Left lung (tissue), 10 donors: ENCODE measurements around the gene FAIM2. TPM values are rescaled to one million over a fixed set of nuclear protein-coding genes. Genes with fewer than 3 reads are reported as not detected.

Experiments used
- ATAC-seq: fragments of 200-7000 bp; cut with Tn5 transposase; one replicate; pipeline ENCODE4 v1.9.1; 2020; ENCODE audit warnings: moderate library complexity
- DNase-seq, 4 donors: peaks; one replicate each; pipeline ENCODE4 v3.0.0-alpha.2; 2013 to 2020
- H3K27ac ChIP-seq, 2 donors: fragments of 200-600 bp; sonication (generic) in 1 of 2; one replicate each; pipeline versions ENCODE4 v1.5.0 to v1.8.0; 2020 to 2021
- H3K27me3 ChIP-seq, 2 donors: fragments of 200-600 bp; sonication (generic) in 1 of 2; one replicate each; pipeline versions ENCODE4 v1.5.0 to v1.8.0; 2020 to 2021
- H3K36me3 ChIP-seq, 2 donors: fragments of 200-600 bp; sonication (generic) in 1 of 2; one replicate each; pipeline versions ENCODE4 v1.5.0 to v1.8.0; 2020 to 2021
- H3K4me1 ChIP-seq, 2 donors: fragments of 200-600 bp; one replicate each; pipeline ENCODE4 v1.8.0; 2021
- H3K4me3 ChIP-seq, 2 donors: fragments of 200-600 bp; sonication (generic) in 1 of 2; one replicate each; pipeline versions ENCODE4 v1.5.0 to v1.8.0; 2020 to 2021; ENCODE audit warnings: mild to moderate bottlenecking in 1 of 2
- H3K9me3 ChIP-seq, 2 donors: fragments of 200-600 bp; sonication (generic) in 1 of 2; one replicate each; pipeline versions ENCODE4 v1.5.0 to v1.8.0; 2020 to 2021
- CTCF ChIP-seq, 2 donors: fragments of 200-600 bp; sonication (generic) in 1 of 2; IDR thresholded peaks; one replicate each; pipeline versions ENCODE4 v1.5.0 to v1.8.0; 2021; ENCODE audit warnings: antibody characterized with exemption in 2 of 2
- intact Hi-C, 2 donors: fragments of 100-400 bp; cut with DNase I; formaldehyde crosslinking; loops; one replicate each; pipeline versions ENCODE4 v1.11.2 to v1.14.2; 2022
- polyA plus RNA-seq, 6 donors: library from polyadenylated mRNA; unstranded; fragments of 120-200 nt; gene quantifications; one replicate each; pipeline ENCODE4 v1.2.1, GENCODE V29; 2013; ENCODE audit not compliant: insufficient read length in 6 of 6
- total RNA-seq, 2 donors: library from RNA; stranded (reverse); fragmentation: NEBNext Ultra II Directional; extraction: Animal tissue kit (Norgen Biotek cat#: 25700); gene quantifications; one replicate each; pipeline ENCODE4 v1.2.1, GENCODE V29; 2021
- donor health status: DM: no; HTN: yes; CAD: no.
- donor health status: DM: no; HTN: no; CAD: no.

The FAIM2 gene
- total and polyA plus RNA-seq, 8 donors = 0.27 to 1.8 (median 0.70) TPM

GRCh38 chr12:49892732-49893317 is 10.9 kb downstream of the FAIM2 start:
- no peak for ATAC-seq
- intact Hi-C loops = no loop called here

GRCh38 chr12:49892084-49892731 is 11.5 kb downstream of the FAIM2 start:
- intact Hi-C loops = no loop called here
- Histone ChIP-seq H3K27me3 (peaks cover 0 to 7% of the 10 kb centered on the region in 2 donors), H3K4me3 (no peak overlapping the region), H3K4me1 (no peaks in the 10 kb centered on the region), H3K27ac (no peak overlapping the region), H3K36me3 (no peaks in the 10 kb centered on the region), H3K9me3 (no peaks in the 10 kb centered on the region)
- TF ChIP-seq CTCF (IDR thresholded peaks at IDR 0.05) = no peak
- DNase-seq = peak in 1 of 4 donors; percentile 26
- no peak for ATAC-seq

More at GRCh38 chr12:49892732-49893317, 10.9 kb downstream of the FAIM2 start:
- Histone ChIP-seq H3K27me3 (peaks cover 0 to under 1% of the 10 kb centered on the region in 2 donors), H3K36me3 (no peaks in the 10 kb centered on the region), H3K27ac (no peak overlapping the region), H3K4me3 (no peak overlapping the region), H3K9me3 (no peaks in the 10 kb centered on the region), H3K4me1 (no peaks in the 10 kb centered on the region)
- TF ChIP-seq CTCF (IDR thresholded peaks at IDR 0.05) = no peak
- no peak for DNase-seq

- intact Hi-C loops = no loop called here
- H3K27ac ChIP-seq = no peak overlapping the region
- H3K9me3 ChIP-seq = no peaks in the 10 kb centered on the region
- no peaks in the 10 kb centered on the region for H3K4me1 ChIP-seq
- H3K27me3 ChIP-seq = peaks cover 0 to 13% of the 10 kb centered on the region in 2 donors
- peak in 1 of 4 donors; percentile 9 for DNase-seq
- H3K36me3 ChIP-seq = no peaks in the 10 kb centered on the region
- ATAC-seq = peak; percentile 50
- no peak for TF ChIP-seq CTCF (IDR thresholded peaks at IDR 0.05)
- no peak overlapping the region for H3K4me3 ChIP-seq
Measured at GRCh38 chr12:49891476-49891875, 12.2 kb downstream of the FAIM2 start.

GRCh38 chr12:49891012-49891411 is 12.7 kb downstream of the FAIM2 start:
- DNase-seq (peak in 1 of 4 donors; percentile 8), ATAC-seq (no peak)
- no peak overlapping the region for H3K27ac ChIP-seq
- intact Hi-C loops = no loop called here
- H3K9me3 ChIP-seq = no peaks in the 10 kb centered on the region
- no peaks in the 10 kb centered on the region for H3K4me1 ChIP-seq
- H3K27me3 ChIP-seq = peaks cover 0 to 17% of the 10 kb centered on the region in 2 donors
- no peak for TF ChIP-seq CTCF (IDR thresholded peaks at IDR 0.05)
- no peaks in the 10 kb centered on the region for H3K36me3 ChIP-seq
- H3K4me3 ChIP-seq = no peak overlapping the region

GRCh38 chr12:49890096-49890461 is 13.6 kb downstream of the FAIM2 start:
- no peak for DNase-seq
- Histone ChIP-seq H3K27ac (no peak overlapping the region), H3K4me3 (no peak overlapping the region)

More at GRCh38 chr12:49890096-49890461, 13.6 kb downstream of the FAIM2 start:
- TF ChIP-seq CTCF (IDR thresholded peaks at IDR 0.05) = no peak
- no peak for ATAC-seq
- H3K36me3 ChIP-seq = no peaks in the 10 kb centered on the region
- no peaks in the 10 kb centered on the region for H3K9me3 ChIP-seq
- no peaks in the 10 kb centered on the region for H3K4me1 ChIP-seq
- intact Hi-C loops = no loop called here
- H3K27me3 ChIP-seq = peaks cover 0 to 25% of the 10 kb centered on the region in 2 donors
